ENCODE results near the gene SLC19A1.
"Not testable (repeated sequence)": the region's sequence is repeated elsewhere in the genome, so short reads cannot be mapped to it uniquely, and the experiment has no call there.

Gene SLC19A1

GRCh38 chr21:45531393-45532215 lies 10.6 kb downstream of the SLC19A1 start:
- H3K4me1 ChIP-seq (ENCODE audit: insufficient read depth, low read length), result peaks cover 3% of the 10 kb centered on the region; the same call in 1 of the 2 replicates

GRCh38 chr21:45531114-45531392 lies 11.2 kb downstream of the SLC19A1 start:
- not testable (repeated sequence) for H3K9ac ChIP-seq (ENCODE audit: low read depth, low read length); H3K4me1 ChIP-seq (ENCODE audit: insufficient read depth, low read length); H3K36me3 ChIP-seq (ENCODE audit: insufficient read depth, low read length); H3K9me3 ChIP-seq (ENCODE audit: control insufficient read depth, insufficient read depth, low read length)

More at GRCh38 chr21:45531393-45532215, 10.6 kb downstream of the SLC19A1 start:
- Histone ChIP-seq H3K9ac (ENCODE audit: low read depth, low read length) (no peak overlapping the region), H3K9me3 (ENCODE audit: control insufficient read depth, insufficient read depth, low read length) (no peaks in the 10 kb centered on the region), H3K36me3 (ENCODE audit: insufficient read depth, low read length) (no peaks in the 10 kb centered on the region; the same call in 1 of the 2 replicates)

DNA sequence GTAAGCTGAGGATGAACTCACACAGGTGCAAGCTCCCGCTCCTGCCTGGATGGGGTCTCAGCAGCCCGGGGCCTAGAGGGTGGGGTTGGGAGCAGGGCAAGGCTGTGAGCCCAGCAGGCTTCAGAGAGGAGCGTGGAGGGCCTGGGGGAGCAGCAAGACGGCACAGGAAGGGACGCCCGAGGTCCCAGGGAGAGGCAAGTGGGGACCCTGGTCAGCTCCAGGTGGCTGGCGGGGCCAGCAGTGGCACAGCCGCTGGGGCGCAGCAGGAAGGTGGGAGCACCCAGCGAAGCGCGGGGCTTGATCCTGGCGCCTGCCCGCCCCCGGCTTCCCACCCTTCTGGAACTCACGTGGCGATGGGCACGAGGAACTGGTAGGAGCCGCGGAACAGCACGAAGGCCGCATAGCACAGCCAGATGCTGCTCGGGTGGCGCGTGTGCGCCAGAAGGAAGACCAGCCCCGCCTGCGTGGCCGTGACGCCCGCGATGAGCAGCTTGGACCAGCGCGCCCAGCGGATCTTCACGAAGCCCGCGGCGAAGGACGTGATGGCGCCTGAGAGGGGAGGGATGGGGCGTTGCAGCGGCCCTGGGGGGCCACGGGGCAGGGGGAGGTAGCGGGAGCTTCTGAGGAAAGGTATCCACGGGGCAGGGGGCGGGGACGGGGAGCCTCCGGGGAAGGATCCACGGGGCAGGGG lies 11.7 kb downstream of the SLC19A1 start:
- Histone ChIP-seq H3K9me3 (ENCODE audit: control insufficient read depth, insufficient read depth, low read length) (no peaks in the 10 kb centered on the region), H3K9ac (ENCODE audit: low read depth, low read length) (no peak overlapping the region), H3K4me1 (ENCODE audit: insufficient read depth, low read length) (peaks cover 3% of the 10 kb centered on the region; the same call in 1 of the 2 replicates), H3K36me3 (ENCODE audit: insufficient read depth, low read length) (no peaks in the 10 kb centered on the region; the same call in 1 of the 2 replicates)

- Histone ChIP-seq H3K9ac (ENCODE audit: low read depth, low read length) (no peak overlapping the region), H3K4me1 (ENCODE audit: insufficient read depth, low read length) (peaks cover 3% of the 10 kb centered on the region; the same call in 1 of the 2 replicates), H3K9me3 (ENCODE audit: control insufficient read depth, insufficient read depth, low read length) (no peaks in the 10 kb centered on the region), H3K36me3 (ENCODE audit: insufficient read depth, low read length) (peaks cover 3% of the 10 kb centered on the region; the same call in 1 of the 2 replicates)
Observed at GRCh38 chr21:45529785-45530422, 12.3 kb downstream of the SLC19A1 start.

- no peak overlapping the region for H3K9ac ChIP-seq (ENCODE audit: low read depth, low read length)
- H3K9me3 ChIP-seq (ENCODE audit: control insufficient read depth, insufficient read depth, low read length), result no peaks in the 10 kb centered on the region
- H3K36me3 ChIP-seq (ENCODE audit: insufficient read depth, low read length), result peaks cover 3% of the 10 kb centered on the region; the same call in 1 of the 2 replicates
- no peaks in the 10 kb centered on the region; the same call in 1 of the 2 replicates for H3K4me1 ChIP-seq (ENCODE audit: insufficient read depth, low read length)
Observed at GRCh38 chr21:45528981-45529784, 13.1 kb downstream of the SLC19A1 start.

DNA sequence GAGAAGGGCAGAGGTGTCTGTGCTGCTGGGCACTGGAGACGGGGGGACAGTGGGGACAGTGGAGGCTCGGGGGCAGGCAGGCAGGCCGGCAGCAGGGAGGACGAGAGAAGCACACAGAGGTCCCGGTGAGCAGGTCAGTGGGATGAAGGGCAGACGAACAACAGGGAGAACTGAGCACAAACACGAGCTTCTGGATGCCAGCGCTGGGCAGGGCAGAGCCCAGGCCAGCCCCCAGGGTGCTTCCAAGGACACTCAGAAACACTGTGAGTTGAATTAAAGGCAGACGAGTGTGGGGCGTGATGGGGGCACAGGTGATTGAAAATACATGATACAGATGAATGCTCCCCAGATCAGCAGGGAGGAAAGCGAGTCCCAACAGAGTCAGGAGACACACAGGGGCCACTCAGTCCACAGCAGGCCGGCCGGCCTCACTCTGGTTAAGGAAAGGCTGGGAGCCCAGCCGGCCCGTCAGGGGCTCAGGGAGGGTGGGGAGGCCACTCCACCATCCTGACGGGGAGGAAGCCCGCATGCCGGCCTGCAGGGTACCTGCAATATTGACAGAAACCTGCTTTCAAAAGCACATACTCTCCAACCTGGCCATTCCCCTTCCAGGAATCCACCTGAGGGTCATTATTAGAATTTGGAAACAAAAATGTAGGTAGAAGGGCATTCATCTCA lies 14.1 kb downstream of the SLC19A1 start:
- no peak overlapping the region for H3K9ac ChIP-seq (ENCODE audit: low read depth, low read length)
- H3K36me3 ChIP-seq (ENCODE audit: insufficient read depth, low read length), result peaks cover 3% of the 10 kb centered on the region; the same call in 1 of the 2 replicates
- no peaks in the 10 kb centered on the region for H3K9me3 ChIP-seq (ENCODE audit: control insufficient read depth, insufficient read depth, low read length)
- H3K4me1 ChIP-seq (ENCODE audit: insufficient read depth, low read length), result no peaks in the 10 kb centered on the region

- not testable (repeated sequence) for H3K9ac ChIP-seq (ENCODE audit: low read depth, low read length); H3K9me3 ChIP-seq (ENCODE audit: control insufficient read depth, insufficient read depth, low read length); H3K4me1 ChIP-seq (ENCODE audit: insufficient read depth, low read length); H3K36me3 ChIP-seq (ENCODE audit: insufficient read depth, low read length)
Observed at GRCh38 chr21:45527151-45527999, 14.9 kb downstream of the SLC19A1 start.

DNA sequence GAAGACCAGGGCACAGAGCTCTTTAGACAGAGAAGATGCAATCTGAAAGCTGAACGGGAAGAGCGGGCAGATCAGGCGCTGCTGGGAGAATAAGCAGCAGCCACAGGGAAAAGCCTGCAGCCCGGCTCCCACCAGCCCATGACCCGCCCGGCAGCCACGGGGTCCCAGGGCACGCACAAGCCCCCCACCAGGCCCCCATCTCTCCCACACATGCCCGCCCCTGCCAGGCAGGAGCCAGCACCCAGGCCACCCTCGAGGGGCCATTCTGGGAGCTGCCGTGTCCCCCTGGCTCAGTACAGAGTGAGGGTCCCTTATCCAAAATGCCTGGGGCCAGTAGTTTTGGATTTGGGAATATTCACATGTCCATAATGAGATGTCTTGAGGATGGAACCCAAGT lies 16.3 kb downstream of the SLC19A1 start:
- Histone ChIP-seq H3K36me3 (ENCODE audit: insufficient read depth, low read length) (peaks cover 7% of the 10 kb centered on the region), H3K9ac (ENCODE audit: low read depth, low read length) (no peak overlapping the region), H3K4me1 (ENCODE audit: insufficient read depth, low read length) (no peaks in the 10 kb centered on the region), H3K9me3 (ENCODE audit: control insufficient read depth, insufficient read depth, low read length) (peaks cover 14% of the 10 kb centered on the region; the same call in 1 of the 2 replicates)

- peaks cover 16% of the 10 kb centered on the region; the same call in 1 of the 2 replicates for H3K9me3 ChIP-seq (ENCODE audit: control insufficient read depth, insufficient read depth, low read length)
- H3K9ac ChIP-seq (ENCODE audit: low read depth, low read length), result no peak overlapping the region
- H3K4me1 ChIP-seq (ENCODE audit: insufficient read depth, low read length), result no peaks in the 10 kb centered on the region
- peaks cover 7% of the 10 kb centered on the region for H3K36me3 ChIP-seq (ENCODE audit: insufficient read depth, low read length)
Observed at GRCh38 chr21:45525153-45525909, 16.9 kb downstream of the SLC19A1 start.

- H3K36me3 ChIP-seq (ENCODE audit: insufficient read depth, low read length), result peaks cover 7% of the 10 kb centered on the region; the same call in 1 of the 2 replicates
Observed at GRCh38 chr21:45524756-45525152, 17.5 kb downstream of the SLC19A1 start.

DNA sequence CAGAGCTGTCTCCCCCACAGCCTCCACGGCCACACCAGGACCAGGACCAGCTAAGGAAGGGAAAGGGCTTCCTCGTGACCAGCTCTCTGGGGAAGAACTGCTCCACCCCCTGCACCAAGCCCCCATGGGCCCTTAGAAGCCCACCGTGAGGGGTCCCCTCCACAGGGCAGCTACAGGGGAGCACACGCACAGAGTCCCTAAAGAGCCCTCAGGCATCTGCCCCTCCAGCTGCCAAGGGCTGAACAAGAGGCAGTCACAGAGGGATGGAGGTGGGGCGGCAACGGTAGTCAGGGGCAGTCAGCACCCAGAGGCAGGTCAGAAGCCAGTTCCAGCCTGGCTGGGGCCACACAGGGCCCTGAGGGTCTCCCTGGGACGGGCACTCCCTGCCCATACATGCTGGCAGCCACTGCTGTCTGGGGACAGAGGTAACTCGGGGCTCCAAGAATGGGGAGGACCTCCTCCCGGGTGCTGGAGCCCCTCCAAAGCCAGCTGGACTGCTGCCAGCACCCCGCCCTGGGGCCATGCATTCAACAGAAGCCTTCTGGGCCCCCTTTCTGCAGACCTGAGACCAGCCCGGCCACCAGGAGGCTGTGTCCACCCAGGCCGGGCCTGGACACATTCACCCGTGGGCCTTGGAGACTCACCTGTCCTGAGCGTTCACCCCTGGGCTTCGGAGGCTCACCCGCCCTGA lies 18.7 kb downstream of the SLC19A1 start:
- Histone ChIP-seq H3K9me3 (ENCODE audit: control insufficient read depth, insufficient read depth, low read length) (peaks cover 21% of the 10 kb centered on the region; the same call in 1 of the 2 replicates), H3K9ac (ENCODE audit: low read depth, low read length) (no peak overlapping the region), H3K36me3 (ENCODE audit: insufficient read depth, low read length) (peaks cover 7% of the 10 kb centered on the region; the same call in 1 of the 2 replicates), H3K4me1 (ENCODE audit: insufficient read depth, low read length) (no peaks in the 10 kb centered on the region)

More at GRCh38 chr21:45524756-45525152, 17.5 kb downstream of the SLC19A1 start:
- Histone ChIP-seq H3K9ac (ENCODE audit: low read depth, low read length) (no peak overlapping the region), H3K4me1 (ENCODE audit: insufficient read depth, low read length) (no peaks in the 10 kb centered on the region), H3K9me3 (ENCODE audit: control insufficient read depth, insufficient read depth, low read length) (peaks cover 17% of the 10 kb centered on the region; the same call in 1 of the 2 replicates)

DNA sequence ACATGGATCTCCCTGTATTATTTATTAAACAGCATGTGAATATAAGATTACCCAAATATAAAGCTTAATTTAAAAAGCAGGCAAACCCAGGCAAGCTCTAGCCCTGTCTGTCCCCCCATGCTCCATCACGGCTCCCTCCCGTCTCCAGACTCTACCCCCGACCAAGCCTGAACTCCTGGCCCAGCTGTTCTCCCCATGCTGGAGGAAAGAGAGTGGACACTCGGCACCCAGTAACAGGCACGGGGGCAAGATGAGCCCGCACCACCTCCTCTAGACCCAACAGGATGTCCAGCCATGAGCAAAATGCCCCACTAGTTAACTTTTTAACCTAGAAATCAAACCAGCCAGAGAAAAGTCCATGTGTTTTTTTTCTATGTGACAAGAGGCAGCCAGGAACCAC lies 19.3 kb downstream of the SLC19A1 start:
- peaks cover 7% of the 10 kb centered on the region; the same call in 1 of the 2 replicates for H3K36me3 ChIP-seq (ENCODE audit: insufficient read depth, low read length)

More for the DNA sequence above, 19.3 kb downstream of the SLC19A1 start:
- peaks cover 24% of the 10 kb centered on the region; the same call in 1 of the 2 replicates for H3K9me3 ChIP-seq (ENCODE audit: control insufficient read depth, insufficient read depth, low read length)
- no peaks in the 10 kb centered on the region for H3K4me1 ChIP-seq (ENCODE audit: insufficient read depth, low read length)
- no peak overlapping the region for H3K9ac ChIP-seq (ENCODE audit: low read depth, low read length)

Data from ES-I3 (cell line).